GM19239 (cell line): ENCODE measurements around the gene FHIP1B.
A peak's percentile ranks its signal among the peaks of the same experiment; 100 is the strongest.
"Not testable (repeated sequence)": the region's sequence is repeated elsewhere in the genome, so short reads cannot be mapped to it uniquely, and the experiment has no call there.

Experiments
- DNase-seq: peaks from one replicate; pipeline ENCODE4 v3.0.0; 2011; ENCODE audit warnings: low spot score; ENCODE audit not compliant: insufficient read length
- FAIRE-seq: peaks from 2 replicates; lab custom pipeline; 2011; peaks lifted over from hg19 to GRCh38; lab: Jason Lieb, UNC

FHIP1B gene

DNA sequence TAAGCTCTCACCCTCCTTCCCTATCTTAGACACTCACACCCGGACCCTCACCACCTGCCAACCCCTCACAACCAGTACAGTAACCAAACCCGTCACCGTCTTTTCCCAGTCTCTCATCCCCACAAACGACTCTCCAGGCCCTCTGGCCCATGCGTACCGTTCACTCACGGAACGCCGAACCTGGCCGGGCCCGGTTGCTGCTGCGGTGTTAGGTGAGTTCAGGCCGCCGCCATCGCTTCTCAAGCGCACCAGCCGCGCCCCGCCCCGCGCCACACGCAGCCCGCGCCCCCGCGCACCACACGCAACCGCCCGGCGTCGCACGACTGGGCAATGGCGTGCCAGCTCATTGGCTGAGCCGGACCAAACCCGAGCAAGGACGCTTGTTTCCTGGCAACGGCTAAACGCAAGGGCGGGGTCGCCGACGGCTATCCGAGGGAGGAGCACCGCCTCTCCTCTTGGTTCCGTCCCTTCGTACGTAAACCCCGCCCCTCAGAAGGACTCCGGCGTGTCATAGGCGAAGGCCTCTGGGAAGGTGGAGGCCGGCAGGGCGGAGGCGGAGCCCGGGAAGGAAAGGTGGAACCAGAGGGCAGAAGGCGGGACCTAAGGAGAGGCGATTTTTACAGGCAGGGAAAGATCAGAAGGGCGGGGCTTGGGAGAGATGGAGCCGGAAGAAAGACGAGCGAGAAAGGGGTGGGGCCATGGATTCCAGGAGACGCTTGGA is at the start of gene FHIP1B:
FHIP1B (minus strand) TSS at position 250 of the 721 bp plus-strand sequence. CDS start 10,120 bp downstream, outside the sequence.
- DNase-seq (peak; percentile 91), FAIRE-seq (peak; percentile 100)

DNA sequence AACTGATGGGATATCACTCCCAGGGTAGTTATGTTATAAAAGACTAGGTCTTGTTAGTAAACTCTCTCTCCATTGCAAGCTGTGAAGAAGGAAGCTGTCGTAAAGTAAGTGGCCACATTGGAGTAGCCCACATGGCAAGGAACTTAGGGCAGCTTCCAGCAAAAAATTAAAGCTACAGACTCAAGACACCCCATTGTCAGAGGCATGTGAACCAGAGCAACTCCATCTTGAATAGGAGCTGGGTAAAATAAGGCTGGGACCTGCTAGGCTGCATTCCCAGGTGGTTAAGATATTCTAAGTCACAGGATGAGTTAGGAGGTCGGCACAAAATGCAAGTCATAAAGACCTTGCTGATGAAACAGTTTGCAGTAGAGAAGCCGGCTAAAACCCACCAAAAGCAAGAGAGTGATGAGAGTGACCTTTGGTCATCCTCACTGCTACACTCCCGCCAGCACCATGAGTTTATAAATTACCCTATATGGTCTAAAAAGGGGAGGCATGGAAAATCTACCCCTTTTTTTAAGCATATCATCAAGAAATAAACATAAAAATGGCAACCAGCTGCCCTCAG is 49.1 kb upstream of the FHIP1B start:
- FAIRE-seq = no peak
- DNase-seq = no peak

DNA sequence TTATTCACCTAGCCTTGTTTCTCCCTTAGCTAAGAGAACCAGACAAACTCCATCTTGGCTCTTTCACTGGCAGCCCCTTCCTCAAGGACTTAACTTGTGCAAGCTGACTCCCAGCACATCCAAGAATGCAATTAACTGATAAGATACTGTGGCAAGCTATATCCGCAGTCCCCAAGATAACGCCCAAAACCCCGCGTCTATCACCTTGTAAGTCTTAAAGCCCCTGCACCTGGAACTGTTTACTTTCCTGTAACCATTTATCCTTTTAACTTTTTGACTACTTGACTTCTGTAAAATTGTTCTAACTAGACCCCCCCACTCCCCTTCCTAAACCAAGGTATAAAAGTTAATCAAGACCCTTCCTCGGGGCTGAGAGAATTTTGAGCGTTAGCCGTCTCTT is 46.4 kb upstream of the FHIP1B start:
- FAIRE-seq = not testable (repeated sequence)

DNA sequence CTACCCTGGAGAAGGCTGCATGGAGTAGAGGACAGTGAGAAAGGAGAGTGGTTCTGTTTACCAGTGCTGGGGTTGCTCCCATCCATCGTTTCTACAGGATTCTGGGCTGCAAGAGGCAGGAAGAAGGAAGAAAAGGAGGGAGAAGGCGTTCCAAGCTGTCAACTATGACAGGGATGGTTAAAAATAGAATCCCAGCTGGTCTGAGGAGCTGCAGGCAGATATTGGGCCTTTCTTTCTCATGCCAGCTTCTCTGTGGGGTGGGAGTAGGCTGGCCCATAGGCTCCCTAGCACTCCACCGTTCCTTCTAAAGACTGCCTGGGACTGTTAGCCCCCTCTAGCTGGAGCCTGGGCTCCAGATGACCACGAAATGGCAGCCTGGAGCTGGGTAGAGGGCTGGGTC is 38.8 kb upstream of the FHIP1B start:
- FAIRE-seq (no peak), DNase-seq (no peak)

More for the DNA sequence above, 46.4 kb upstream of the FHIP1B start:
- DNase-seq = not testable (repeated sequence)

DNA sequence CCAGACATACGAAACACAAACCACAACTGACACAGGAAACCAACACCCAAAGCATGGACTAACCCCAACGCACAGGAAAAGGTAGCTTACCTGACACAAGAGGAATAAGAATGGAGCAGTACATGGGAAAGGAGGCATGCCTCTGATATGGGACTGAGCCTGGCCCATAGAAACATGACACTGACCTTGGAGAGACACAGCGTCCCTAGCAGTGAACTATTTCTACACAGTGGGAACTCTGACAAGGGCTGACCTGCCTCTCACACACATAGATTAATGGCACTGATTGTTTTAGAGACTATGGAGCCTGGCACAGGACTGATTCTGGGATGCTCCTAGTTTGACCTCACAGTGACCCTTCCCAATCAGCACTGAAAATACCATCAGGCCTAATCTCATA is 37.2 kb upstream of the FHIP1B start:
- no peak for DNase-seq
- FAIRE-seq = no peak

DNA sequence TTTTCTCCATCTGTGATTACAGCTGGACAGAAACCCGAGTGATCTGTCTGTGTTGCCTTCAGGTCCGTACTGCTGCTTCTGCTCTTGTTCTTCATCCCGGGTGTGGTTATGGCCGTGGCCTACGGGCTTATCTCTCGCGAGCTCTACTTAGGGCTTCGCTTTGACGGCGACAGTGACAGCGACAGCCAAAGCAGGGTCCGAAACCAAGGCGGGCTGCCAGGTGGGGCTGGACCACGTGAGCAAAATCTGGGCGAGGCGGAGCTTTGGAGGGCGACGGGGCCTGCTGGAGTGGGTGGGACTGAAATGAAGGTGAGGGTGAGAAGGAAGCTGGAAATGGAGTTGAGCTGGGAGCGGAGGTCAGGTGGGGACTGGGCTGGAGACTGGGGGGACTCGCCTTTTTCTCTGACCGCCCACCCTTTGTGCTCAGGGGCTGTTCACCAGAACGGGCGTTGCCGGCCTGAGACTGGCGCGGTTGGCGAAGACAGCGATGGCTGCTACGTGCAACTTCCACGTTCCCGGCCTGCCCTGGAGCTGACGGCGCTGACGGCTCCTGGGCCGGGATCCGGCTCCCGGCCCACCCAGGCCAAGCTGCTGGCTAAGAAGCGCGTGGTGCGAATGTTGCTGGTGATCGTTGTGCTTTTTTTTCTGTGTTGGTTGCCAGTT is 36.3 kb upstream of the FHIP1B start:
- FAIRE-seq = no peak

DNA sequence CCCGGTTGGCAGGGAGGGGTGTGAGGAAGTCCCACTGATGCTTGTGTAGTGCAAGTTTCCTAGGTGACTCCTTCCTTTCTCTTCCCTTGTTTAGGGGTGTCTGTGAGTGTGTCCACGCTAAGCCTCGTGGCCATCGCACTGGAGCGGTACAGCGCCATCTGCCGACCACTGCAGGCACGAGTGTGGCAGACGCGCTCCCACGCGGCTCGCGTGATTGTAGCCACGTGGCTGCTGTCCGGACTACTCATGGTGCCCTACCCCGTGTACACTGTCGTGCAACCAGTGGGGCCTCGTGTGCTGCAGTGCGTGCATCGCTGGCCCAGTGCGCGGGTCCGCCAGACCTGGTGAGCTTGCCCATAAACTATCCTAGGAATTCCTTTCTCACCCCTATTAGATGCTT is 35.6 kb upstream of the FHIP1B start:
- no peak for FAIRE-seq
- DNase-seq = no peak

More for the DNA sequence above, 36.3 kb upstream of the FHIP1B start:
- no peak for DNase-seq

DNA sequence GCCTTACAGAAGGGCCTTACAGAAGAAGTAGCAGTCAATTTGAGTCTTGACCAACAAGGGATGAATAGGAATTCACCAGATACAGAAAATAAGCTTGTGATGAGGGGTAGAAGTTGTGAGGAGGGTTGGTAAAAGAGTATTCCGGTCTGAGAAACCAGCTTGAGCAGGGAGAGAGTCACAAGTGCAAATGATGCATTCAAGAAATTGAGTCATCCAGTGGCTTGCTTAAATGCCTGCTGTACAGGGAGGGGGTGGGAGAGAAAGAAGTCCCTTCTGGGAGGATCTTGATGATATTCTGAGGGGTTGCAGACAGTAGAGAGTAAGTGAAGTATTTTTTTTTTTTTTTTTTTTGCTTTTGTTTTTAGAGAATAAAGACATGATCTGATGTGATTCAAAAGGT is 34.4 kb upstream of the FHIP1B start:
- DNase-seq (no peak), FAIRE-seq (no peak)

DNA sequence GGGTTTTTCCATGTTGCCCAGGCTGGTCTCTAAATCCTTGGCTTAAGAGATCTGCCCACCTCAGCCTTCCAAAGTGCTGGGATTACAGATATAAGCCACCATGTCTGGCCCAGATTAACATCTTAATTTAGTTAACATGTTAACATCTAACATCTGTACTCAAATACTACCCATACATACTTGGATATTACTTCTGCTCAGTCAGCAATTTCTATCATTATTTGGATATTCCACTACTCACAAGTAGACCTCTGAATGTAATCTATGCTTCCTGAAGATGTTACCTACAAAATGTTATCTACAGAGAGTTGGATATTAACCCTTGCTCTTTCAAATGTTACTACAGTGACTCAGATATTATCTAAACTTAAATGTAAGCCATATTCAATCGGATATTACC is 29.2 kb upstream of the FHIP1B start:
- FAIRE-seq (no peak), DNase-seq (no peak)

DNA sequence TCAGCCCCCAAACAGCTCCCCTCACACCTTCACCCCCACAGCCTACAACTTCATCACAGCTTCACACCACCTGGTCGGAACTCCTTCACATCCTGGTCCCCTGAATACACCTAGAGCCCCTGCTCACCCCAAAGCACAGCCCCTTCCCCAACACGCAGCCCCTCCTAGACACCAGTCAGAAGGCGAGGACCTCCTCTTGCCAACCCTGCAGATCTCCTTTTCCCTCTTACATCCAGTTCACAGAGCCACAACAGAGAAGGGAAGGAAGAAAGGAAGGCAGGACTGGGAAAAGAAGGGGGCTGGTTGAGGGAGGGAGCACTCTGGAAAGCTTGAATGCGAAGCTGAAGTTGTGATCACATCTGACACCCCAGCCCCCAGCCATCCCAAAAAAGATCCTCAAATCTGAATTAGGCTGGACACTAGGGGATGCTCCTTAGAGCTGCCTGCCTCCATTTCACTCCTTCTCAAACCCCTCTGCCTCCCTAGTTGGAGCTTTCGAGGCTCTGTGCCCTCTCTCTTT is 25.8 kb upstream of the FHIP1B start:
- FAIRE-seq = no peak
- DNase-seq = no peak

DNA sequence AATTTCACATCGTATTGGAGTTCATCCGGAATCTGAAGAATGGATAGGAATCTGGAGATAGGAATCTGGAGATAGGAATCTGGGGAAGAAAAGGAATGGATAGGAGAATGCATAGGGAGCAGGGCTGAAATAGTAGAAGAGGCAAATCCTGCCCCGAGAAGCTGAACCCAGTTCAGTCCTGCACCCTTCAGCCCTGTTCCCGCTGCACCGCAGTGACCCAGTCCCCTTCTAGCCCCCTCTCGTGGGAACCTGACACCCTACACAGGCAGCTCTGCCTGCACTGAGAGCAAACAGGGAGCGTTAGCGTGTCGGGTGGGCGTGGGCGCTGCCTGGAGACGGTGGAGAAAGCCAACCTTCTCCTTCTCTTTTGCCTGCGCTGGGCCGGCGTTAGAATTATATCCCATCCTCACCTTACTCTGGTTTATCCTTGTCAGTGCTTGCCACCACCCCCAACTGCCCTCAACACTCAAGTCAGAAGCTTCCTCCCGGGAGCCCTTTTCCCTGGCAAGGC is 24.2 kb upstream of the FHIP1B start:
- FAIRE-seq = no peak
- no peak for DNase-seq

DNA sequence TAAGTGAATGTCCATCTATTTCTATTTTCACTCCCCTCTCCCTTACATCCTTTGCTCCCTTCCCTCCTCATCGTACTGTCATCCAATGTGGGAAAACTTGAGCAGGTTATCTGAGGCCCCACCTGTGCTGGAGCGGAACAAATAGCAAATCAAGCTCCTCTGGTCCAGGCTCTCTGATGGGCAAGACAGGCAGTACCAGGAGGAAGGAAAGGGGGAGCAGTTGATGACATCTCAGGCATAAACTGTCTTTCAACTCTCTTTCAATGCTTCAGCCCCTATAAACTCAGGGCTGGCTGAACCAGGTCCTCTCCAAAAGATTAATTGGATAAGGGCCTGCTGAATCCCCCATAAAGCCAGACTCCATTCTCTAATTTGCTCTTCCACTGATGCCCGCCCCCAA is 23.7 kb upstream of the FHIP1B start:
- FAIRE-seq (no peak), DNase-seq (no peak)

DNA sequence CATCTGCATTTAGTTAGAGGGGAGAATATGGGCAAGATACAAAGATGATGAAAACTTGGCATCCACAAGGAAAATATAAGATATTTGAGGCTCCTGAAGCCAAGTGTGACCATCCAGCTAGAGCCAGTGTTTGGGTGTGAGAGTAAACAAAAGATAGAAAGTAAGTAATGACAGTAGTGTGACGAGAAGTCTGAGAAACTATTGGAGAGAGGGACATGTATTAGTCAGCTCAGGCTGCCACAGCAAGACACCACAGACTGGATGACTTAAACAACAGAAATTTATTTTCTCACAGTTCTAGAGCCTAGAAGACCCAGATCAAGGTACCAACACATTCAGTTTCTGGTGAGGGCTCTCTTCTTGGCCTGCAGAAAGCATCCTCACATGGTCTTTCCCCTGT is 18.8 kb upstream of the FHIP1B start:
- FAIRE-seq (no peak), DNase-seq (no peak)

DNA sequence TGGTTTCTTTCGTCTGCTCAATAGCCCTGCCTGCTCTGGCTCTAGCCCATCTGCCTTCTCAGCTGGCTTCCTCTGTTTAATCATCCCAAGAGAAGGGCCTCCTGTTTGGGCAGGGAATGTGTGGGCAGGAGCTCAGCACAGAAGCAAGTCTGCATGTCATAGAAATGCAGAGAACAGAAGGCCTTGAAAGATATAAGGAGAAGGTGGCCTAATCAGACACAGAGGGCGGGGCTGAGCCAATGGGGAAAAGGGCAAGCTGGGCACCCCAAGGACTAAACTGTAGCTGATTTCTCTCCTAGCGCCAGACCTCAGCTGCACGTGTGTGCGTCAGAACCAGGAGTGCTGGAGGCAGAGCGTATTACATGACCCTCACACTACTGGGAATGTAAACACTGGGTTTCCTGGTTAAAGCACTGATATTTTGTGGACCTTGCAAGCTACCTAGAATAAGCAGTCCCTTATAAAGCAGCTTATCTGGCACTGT is 17.6 kb upstream of the FHIP1B start:
- FAIRE-seq = no peak
- no peak for DNase-seq

DNA sequence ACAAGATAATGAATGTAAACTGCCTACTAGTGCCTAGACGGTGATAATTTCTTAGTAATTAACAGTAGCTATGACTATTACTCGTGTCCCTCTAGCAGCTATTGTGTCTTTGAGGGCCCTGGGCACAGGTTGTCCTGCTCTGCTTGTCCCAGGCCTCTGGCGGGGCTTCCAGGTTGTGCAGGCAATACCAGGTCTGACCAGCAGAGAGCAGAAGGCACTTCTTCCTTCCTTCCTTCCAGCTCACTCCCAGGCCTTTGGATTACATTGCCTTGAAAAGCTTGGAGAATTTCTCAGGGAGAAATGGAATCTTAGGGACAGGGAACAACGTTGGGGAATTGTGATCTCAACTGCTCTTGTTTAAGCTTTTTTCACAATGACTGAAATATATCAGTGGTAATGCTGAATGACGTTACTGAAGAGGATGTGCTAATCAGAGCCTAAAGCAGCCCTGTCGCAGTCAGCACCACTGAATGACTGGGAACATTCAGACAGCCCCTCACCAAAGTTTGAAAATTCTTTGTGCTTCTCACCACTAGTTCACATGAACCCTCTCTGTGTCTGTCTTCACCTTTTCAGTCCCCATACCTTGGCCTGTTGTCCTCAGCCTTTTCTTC is 16.8 kb upstream of the FHIP1B start:
- peak; percentile 46 for DNase-seq
- peak; percentile 42 for FAIRE-seq

DNA sequence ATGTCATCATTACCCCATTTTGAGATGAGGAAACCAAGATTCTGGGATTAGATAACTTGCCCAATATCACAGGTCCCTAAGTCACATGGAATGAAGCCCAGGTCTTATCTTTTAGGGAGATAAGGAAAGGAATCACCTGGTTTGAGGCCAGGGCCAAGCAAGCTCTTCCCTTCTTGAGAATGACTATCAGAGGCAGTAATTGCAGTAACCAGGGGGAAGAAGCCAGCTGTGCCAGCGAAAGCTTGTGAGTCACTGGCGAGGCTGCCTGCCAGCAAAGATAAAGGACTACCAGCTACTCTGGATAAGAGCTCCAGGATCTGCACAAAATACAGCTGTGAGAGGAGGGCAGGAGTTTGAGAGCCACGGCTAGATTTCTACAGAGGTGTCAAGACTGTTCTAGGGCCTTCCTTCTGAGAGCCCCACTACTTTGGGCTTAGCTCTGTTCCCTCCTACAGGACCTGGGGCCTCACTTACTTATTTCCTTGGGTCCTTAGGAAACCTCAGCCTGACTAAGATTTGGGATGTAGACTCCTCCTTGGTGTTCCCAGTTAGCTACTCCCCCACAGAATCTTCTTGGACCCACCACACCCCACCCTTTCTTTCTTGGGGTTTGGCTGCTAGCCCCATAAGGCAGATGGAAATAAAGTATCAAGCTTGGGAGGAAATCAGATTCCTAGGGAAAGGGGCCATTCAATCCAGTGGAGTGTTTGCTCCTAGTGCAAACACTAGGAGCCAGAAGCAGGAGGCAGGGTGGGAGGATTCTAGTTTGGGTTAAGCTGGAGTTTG is 15.5 kb upstream of the FHIP1B start:
- no peak for FAIRE-seq
- no peak for DNase-seq

DNA sequence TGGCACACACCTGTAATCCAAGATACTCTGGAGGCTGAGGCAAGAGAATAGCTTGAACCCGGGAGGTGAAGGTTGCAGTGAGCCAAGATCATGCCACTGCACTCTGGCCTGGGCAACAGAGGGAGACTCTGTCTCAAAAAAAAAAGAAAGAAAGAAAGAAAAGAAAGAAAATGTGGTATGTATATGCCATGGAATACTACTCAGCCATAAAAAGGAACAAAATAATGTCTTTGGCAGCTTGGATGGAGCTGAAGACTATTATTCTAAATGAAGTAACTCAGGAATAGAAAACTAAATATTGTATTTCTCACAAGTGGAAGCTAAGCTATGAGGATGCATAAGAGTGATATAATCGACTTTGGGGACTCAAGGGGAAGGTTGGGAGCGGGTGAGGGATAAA is 14.5 kb upstream of the FHIP1B start:
- FAIRE-seq, DNase-seq: not testable (repeated sequence)

DNA sequence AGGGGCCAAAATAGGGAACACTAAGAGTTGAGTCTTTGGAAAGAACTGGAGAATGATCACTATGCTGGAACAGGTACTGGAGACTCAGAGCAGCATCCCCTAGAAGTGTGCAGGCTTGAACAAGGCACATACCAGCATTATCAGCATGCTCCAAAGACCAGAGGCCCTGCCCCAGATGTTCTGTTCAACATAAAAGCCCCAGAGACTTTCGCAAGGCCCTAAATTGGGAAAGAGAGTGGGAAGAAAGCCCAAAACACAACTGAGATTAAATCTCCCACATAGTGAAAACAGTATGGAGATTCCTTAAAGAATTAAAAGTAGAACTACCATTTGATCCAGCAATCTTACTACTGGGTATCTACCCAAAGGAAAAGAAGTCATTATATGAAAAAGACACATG is 13.8 kb upstream of the FHIP1B start:
- FAIRE-seq = no peak

DNA sequence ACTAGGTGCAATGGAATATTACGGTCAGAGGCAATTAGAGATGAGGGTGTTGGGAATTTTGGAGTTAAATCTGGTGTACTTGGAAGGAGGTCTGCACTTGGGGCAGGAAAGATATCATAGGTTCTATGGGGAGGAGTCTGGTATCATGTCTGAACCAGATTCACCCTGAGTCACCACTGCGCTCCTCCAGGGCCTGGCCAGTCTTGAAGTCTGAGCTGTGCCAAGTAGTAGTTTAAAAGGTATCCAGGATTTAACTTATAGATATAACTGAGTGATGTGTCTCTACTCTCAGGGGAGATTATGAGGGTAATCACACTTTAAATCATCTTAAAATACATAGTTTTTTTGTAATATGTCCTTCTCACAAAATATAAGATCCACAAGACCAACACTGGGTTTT is 11.1 kb upstream of the FHIP1B start:
- DNase-seq = no peak
- no peak for FAIRE-seq

More for the DNA sequence above, 13.8 kb upstream of the FHIP1B start:
- DNase-seq = no peak

DNA sequence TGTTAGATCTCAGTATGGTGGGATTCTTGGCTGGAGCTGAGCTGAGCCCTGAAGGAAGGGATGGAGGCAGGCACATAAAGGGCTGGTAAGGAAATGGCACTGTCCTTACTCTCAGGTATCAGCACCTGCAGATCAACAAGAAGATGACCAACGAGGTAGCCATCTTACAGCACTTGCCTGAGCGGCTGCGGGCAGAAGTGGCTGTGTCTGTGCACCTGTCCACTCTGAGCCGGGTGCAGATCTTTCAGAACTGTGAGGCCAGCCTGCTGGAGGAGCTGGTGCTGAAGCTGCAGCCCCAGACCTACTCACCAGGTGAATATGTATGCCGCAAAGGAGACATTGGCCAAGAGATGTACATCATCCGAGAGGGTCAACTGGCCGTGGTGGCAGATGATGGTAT is 6.9 kb upstream of the FHIP1B start:
- no peak for FAIRE-seq
- DNase-seq = no peak
